Measurements from ENCODE around the gene PCDHGB6.
"Not testable (repeated sequence)": the region's sequence is repeated elsewhere in the genome, so short reads cannot be mapped to it uniquely, and the experiment has no call there.

GRCh38 chr5:141417494-141418172, 9.8 kb downstream of the PCDHGB6 start, which contains the start of gene PCDHGB7:
- TF ChIP-seq CTCF (IDR thresholded peaks at IDR 0.05; ENCODE audit: extremely low read depth in 1 of 2, insufficient read depth in 1 of 2, low read depth in 1 of 2, low read length in 2 of 2): peak; percentile 77 to 80
- not testable (repeated sequence) for TF ChIP-seq POLR2A (IDR thresholded peaks at IDR 0.05; ENCODE audit: low read depth, low read length); FOS (IDR thresholded peaks at IDR 0.05; ENCODE audit: borderline replicate concordance, insufficient read depth, low read length); POLR2AphosphoS5 (IDR thresholded peaks at IDR 0.05; ENCODE audit: insufficient read depth, low read depth, low read length)
